AG04450 (cell line): ENCODE results near the gene GABPB2. TPM values are rescaled to one million over a fixed set of nuclear protein-coding genes. Genes with fewer than 3 reads are reported as not detected.
A peak's percentile ranks its signal among the peaks of the same experiment; 100 is the strongest.

Experiments used
- CTCF ChIA-PET: fragments of 300-600, 350-600 bp; formaldehyde crosslinking; extraction: SDS; loops from one replicate; lab custom pipeline; 2022; ENCODE audit warnings: antibody characterized with exemption, inconsistent platforms; lab: Charles Lee
- POLR2A ChIA-PET: fragments of 350-600 bp; formaldehyde crosslinking; extraction: SDS; loops from one replicate; lab custom pipeline; 2021; ENCODE audit warnings: antibody characterized with exemption, inconsistent platforms; lab: Yijun Ruan, JAX
- DNase-seq: peaks from one replicate; pipeline ENCODE4 v3.0.0-alpha.2; 2011; ENCODE audit warnings: low read depth, low spot score
- H3K27ac ChIP-seq: one replicate; pipeline ENCODE4 v1.5.1; 2012; ENCODE audit warnings: low read depth, low read length, control low read depth
- H3K27me3 ChIP-seq: one replicate; pipeline ENCODE4 v1.6.0; 2012; ENCODE audit warnings: low read length; ENCODE audit not compliant: control insufficient read depth, insufficient read depth
- H3K4me3 ChIP-seq: 2 replicates; pipeline ENCODE4 v1.5.1; 2011; ENCODE audit warnings: mild to moderate bottlenecking, low read depth, low read length, control low read depth
- H3K9me3 ChIP-seq: 2 replicates; pipeline ENCODE4 v1.5.1; 2012; ENCODE audit warnings: low read length; ENCODE audit not compliant: control insufficient read depth, insufficient read depth
- polyA plus RNA-seq: library from polyadenylated mRNA; depleted of rRNA; stranded (reverse); fragments of >200 nt; gene quantifications from 2 replicates; pipeline ENCODE4 v1.2.3, GENCODE V29; 2011
- TF ChIP-seq, protein P1 (sequence below): IDR thresholded peaks from 2 replicates; pipeline ENCODE4 v1.5.1; 2011; ENCODE audit warnings: low read depth, low read length, control low read depth, inconsistent platforms

The GABPB2 gene
- polyA plus RNA-seq, 1 experiment = 10.0 TPM

DNA sequence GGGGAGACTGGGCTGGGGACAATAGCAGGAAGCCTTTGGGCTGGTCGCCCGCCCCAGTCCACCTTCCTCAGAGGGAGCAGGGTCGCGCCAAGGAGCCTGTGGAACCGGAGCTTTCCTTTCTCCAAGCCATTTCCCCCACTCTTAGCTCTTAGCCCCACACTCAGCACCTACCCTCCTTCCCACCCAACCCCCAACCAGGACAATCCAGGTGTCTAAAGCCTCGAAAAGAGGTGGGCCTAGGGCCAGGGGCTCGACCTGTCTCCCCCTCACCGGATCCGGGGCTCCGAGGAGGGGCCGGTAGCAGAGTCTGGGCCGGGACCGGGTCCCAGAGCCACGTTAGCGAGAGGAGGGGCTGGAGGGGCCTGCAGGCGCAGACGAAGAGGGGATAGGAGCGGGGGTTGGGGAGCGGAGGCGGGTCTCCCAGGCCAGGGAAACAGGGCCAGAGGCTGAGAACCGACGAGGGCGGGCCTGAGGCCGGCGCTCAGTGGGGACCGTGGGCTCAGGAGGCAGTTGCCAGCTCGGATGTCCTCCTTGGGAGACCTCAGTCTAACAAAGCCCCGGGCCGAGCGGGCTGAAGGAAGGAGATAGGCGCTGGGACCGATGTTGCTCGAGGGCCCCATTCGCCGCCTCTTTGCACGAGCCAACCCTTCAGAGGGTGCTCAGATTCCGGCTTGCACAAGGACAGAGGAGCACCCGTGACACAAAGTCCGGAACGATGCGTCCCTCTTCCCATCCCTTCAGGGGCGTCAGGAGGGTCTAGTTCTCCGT is 74.9 kb downstream of the GABPB2 start:
- TF ChIP-seq, protein P1, sequence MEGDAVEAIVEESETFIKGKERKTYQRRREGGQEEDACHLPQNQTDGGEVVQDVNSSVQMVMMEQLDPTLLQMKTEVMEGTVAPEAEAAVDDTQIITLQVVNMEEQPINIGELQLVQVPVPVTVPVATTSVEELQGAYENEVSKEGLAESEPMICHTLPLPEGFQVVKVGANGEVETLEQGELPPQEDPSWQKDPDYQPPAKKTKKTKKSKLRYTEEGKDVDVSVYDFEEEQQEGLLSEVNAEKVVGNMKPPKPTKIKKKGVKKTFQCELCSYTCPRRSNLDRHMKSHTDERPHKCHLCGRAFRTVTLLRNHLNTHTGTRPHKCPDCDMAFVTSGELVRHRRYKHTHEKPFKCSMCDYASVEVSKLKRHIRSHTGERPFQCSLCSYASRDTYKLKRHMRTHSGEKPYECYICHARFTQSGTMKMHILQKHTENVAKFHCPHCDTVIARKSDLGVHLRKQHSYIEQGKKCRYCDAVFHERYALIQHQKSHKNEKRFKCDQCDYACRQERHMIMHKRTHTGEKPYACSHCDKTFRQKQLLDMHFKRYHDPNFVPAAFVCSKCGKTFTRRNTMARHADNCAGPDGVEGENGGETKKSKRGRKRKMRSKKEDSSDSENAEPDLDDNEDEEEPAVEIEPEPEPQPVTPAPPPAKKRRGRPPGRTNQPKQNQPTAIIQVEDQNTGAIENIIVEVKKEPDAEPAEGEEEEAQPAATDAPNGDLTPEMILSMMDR = no peak
- peak overlapping the region; percentile 73 for H3K4me3 ChIP-seq
- peaks cover 2% of the 10 kb centered on the region; the same call in 1 of the 2 replicates for H3K9me3 ChIP-seq
- no peaks in the 10 kb centered on the region for H3K27me3 ChIP-seq
- no peak for DNase-seq
- ChIA-PET CTCF (interaction anchor here (1.0 kb wide), 1 partner anchor 46 kb away, joined by 12 read pairs; no protein-coding TSS in a partner anchor), POLR2A (no interaction called here)
- H3K27ac ChIP-seq = no peak overlapping the region

DNA sequence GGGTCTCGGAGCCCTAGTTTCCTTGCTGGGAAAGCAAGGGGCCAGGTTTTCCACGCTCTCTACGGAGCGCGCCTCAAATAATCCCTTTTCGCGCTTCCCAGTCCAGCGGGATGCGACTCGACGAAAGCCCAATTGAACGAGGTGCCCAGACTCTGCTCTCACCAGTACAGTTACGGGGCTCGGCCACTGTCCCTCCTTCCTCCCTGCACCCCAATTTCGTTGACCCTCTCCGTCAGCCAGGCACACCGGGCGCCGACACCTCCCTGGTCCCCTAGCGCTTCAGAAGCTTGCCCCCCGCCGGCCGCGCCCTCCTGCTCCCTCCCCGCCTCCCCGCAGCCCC is 75.5 kb downstream of the GABPB2 start:
- H3K27ac ChIP-seq = no peak overlapping the region
- DNase-seq = no peak

DNA sequence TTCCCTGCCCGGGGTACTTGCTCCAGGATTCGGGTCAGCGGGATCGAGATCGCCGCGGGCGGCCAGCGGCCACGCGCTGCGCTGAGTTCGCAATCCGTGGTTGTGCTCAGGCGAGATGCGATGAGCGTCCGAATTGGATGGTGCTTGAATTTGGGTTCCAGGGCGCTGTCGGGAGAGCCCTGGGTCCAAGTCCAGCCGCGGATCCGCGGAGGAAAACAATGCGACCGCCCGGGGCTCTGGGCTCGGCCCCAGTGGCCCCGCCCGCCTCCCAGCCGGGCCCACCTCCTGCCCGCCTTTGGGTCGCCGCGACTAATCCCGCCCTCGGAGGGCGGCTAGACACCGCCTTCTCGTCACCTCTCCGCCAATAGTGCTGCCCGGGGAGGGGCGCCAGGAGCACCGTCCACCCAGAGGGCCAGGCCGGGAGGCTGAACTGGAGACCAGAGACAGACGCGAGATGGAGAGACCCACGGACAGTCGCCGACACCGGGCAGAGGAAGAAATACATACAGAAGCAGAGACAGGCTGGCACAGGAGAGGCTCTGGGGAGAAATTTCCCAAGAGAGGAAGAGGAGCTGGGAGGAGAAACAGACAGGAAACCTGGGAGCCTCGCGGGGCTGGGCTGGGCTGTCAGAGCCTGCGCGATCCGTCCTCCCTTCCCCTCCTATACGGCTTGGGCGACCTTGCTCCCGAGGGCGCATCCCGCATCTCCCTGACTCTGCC is 76.0 kb downstream of the GABPB2 start, which contains the start of gene SEMA6C:
TSS of gene SEMA6C (minus strand) at position 220 of the 720 bp plus-strand sequence. CDS start 4,010 bp downstream, outside the sequence.
- ChIA-PET CTCF (interaction anchor here (0.6 kb wide), 1 partner anchor 387 kb away, joined by 3 read pairs; no protein-coding TSS in a partner anchor), POLR2A (interaction anchor here (1.0 kb wide), 1 partner anchor 12 kb away, joined by 3 read pairs; no protein-coding TSS in a partner anchor)
- DNase-seq = peak; percentile 68
- H3K9me3 ChIP-seq = peaks cover 2% of the 10 kb centered on the region; the same call in 1 of the 2 replicates
- TF ChIP-seq, protein P1 = no peak
- peak within 1 kb of the TSS; percentile 73 for H3K4me3 ChIP-seq
- no peak within 1 kb of the TSS for H3K27ac ChIP-seq
- no peaks in the 10 kb centered on the region for H3K27me3 ChIP-seq

More for the DNA sequence above, 75.5 kb downstream of the GABPB2 start:
- Histone ChIP-seq H3K4me3 (peak overlapping the region; percentile 73), H3K9me3 (peaks cover 2% of the 10 kb centered on the region; the same call in 1 of the 2 replicates), H3K27me3 (no peaks in the 10 kb centered on the region)
- POLR2A ChIA-PET = no interaction called here
- CTCF ChIA-PET = interaction anchor here (0.6 kb wide), 1 partner anchor 387 kb away, joined by 3 read pairs; no protein-coding TSS in a partner anchor
- TF ChIP-seq, protein P1 = no peak

DNA sequence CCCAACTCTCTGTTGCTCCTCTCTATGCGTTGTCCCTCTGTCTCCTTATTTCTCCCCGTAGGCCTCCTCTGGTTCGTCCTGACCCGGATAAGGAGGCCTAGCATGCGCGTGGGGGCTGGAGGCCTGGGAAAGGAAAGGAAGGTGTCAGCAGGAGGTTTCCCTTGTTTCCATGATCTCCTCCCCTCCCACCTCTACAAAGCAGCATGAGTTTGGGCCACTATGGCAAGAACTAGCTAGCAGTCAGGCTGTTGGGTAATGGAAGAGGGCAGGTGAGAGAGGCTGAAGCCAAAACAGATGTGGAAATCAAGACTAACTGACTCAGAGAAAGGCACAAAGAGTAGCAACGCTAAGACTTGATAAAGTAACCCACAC is 76.6 kb downstream of the GABPB2 start:
- Histone ChIP-seq H3K27me3 (no peaks in the 10 kb centered on the region), H3K4me3 (peak overlapping the region; percentile 73), H3K27ac (no peak overlapping the region), H3K9me3 (peaks cover 2% of the 10 kb centered on the region; the same call in 1 of the 2 replicates)
- TF ChIP-seq, protein P1 = no peak
- DNase-seq = no peak
- CTCF ChIA-PET = no interaction called here
- POLR2A ChIA-PET = interaction anchor here (1.0 kb wide), 1 partner anchor 12 kb away, joined by 3 read pairs; no protein-coding TSS in a partner anchor
